SK-N-MC (cell line): ENCODE results near the gene MOB3C.

Source experiments
- DNase-seq: peaks from one replicate; pipeline ENCODE4 v3.0.0-alpha.2; 2011; ENCODE audit warnings: low read depth, low spot score
- H3K27ac ChIP-seq: fragments of 200-600 bp; sonication (generic); 2 replicates; pipeline ENCODE4 v1.5.1; 2016; ENCODE audit warnings: mixed run types
- H3K36me3 ChIP-seq: fragments of 200-600 bp; sonication (generic); 2 replicates; pipeline ENCODE4 v1.6.1; 2017; ENCODE audit warnings: antibody characterized with exemption, low read length, mixed read lengths; ENCODE audit not compliant: insufficient read depth
- H3K4me3 ChIP-seq: fragments of 200-600 bp; sonication (generic); 2 replicates; pipeline ENCODE4 v1.5.1; 2016
- H3K9ac ChIP-seq: fragments of 200-600 bp; sonication (generic); 2 replicates; pipeline ENCODE4 v1.8.0; 2017; ENCODE audit warnings: mixed run types, mixed read lengths; ENCODE audit not compliant: insufficient read length
- H3K9me3 ChIP-seq: fragments of 200-600 bp; sonication (generic); 2 replicates; pipeline ENCODE4 v1.6.1; 2017; ENCODE audit warnings: low read depth, mild to moderate bottlenecking, antibody characterized with exemption, low read length, moderate library complexity, mixed read lengths
- EZH2 ChIP-seq: fragments of 200-600 bp; sonication (generic); IDR thresholded peaks from one replicate; pipeline ENCODE4 v1.6.1; 2017; ENCODE audit warnings: antibody characterized with exemption
- FOXP2 ChIP-seq: optimal IDR thresholded peaks from 2 replicates; pipeline ENCODE3; 2011; ENCODE audit warnings: mild to moderate bottlenecking, moderate library complexity; ENCODE audit not compliant: insufficient read depth; ENCODE audit errors: extremely low read length, control extremely low read depth
- POLR2AphosphoS5 ChIP-seq: IDR thresholded peaks from 2 replicates; pipeline ENCODE4 v1.6.1; 2012; ENCODE audit warnings: mild to moderate bottlenecking, low read depth, low read length, borderline replicate concordance

The MOB3C gene

GRCh38 chr1:46615735-46616134 is 876 bp downstream of the MOB3C start:
- no peaks in the 10 kb centered on the region for H3K36me3 ChIP-seq
- peak overlapping the region; percentile 79 for H3K4me3 ChIP-seq
- no peak for DNase-seq
- TF ChIP-seq POLR2AphosphoS5 (no peak), EZH2 (no peak), FOXP2 (no peak)
- H3K27ac ChIP-seq = no peak overlapping the region
- no peak overlapping the region for H3K9ac ChIP-seq
- H3K9me3 ChIP-seq = no peaks in the 10 kb centered on the region

DNA sequence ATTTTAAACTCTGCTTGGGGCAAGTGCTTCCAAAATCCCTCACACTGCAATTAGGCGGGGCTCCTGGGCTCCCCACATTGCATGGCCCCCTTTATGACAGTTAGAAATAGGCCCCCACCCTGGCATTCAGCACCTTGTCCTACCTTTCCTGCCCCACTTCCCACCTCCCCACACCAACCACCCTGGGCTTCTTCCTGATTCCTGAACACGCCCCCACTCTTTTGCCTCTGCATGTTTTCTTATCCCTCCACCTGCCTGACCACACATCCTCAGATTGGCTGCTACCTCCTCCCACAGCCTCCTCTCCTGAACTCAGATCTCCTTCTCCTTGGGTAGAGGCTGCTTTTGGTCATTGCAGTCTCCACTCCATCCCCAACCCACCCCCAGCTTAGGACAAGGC is 1.5 kb downstream of the MOB3C start:
- TF ChIP-seq FOXP2 = no peak
- no peak for TF ChIP-seq EZH2
- no peak for TF ChIP-seq POLR2AphosphoS5
- Histone ChIP-seq H3K9me3 (no peaks in the 10 kb centered on the region), H3K4me3 (no peak overlapping the region), H3K36me3 (no peaks in the 10 kb centered on the region), H3K9ac (no peak overlapping the region), H3K27ac (no peak overlapping the region)
- DNase-seq = no peak

DNA sequence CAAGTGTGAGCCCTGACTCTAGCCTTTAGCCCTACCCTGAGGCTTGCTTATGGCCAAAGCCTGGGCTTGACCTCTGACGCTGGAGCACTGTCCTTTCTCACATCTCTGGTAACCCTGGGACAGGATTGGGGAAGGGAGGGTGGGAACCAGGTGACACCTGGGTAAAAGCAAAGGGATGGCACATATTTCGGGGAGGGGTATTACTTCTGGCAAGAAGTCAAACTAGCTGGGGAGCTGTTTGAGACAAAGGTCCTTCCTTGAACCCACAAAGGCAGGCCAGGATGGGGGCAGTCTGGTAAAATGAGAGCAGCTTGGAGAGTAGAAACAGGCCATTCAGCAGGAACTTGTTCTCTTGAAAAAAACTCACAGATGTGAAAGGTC is 2.0 kb downstream of the MOB3C start:
- no peaks in the 10 kb centered on the region for H3K9me3 ChIP-seq
- DNase-seq = no peak
- no peak overlapping the region for H3K4me3 ChIP-seq
- no peak for TF ChIP-seq POLR2AphosphoS5
- no peak for TF ChIP-seq EZH2
- TF ChIP-seq FOXP2 = no peak
- no peak overlapping the region for H3K27ac ChIP-seq
- no peaks in the 10 kb centered on the region for H3K36me3 ChIP-seq
- no peak overlapping the region for H3K9ac ChIP-seq

DNA sequence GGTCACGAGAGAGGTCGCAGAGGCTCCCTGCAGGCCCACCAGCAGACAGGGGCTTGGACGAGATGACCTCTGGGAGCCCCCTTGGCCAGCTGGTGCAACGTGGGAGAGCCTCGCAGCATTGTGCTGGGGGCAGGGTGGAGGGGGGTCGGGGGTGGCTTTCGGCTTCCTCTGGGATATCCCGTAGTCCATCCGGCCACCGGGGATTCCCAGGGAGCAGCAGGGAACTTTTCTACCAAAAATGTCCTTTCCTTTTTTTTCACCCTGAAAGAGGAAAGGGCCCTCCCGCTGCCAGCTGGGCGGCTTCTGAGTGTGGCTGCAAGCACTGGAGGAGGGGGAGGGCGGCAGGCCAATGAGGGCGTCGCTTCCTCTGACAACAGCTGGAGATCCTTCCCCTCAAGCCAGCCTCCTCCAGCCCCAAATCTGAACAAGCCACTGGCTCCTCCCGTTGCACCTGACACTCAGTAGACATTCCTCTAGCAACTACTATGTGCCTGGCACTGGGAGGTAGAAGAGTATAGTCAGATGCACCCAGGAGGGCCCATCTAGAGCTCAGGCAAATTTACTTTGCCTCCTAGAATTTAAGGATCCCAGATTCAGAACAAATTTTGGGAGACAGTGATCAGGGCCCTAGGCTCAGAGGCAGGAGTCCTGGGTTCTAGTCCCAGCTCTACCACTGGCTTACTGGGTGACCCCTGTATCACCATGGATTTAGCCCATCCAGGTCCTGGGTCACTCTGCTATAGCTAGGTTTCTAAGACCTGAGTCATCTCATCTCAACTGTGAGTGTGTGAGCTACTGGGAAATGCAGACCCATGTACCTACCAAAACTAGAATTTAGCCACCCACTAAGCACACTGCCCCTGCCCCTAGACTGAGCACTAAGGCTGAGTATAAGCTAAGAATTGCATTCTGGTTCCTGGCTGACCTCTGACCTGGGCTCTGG is 2.7 kb downstream of the MOB3C start:
- no peak overlapping the region for H3K27ac ChIP-seq
- no peaks in the 10 kb centered on the region for H3K9me3 ChIP-seq
- no peaks in the 10 kb centered on the region for H3K36me3 ChIP-seq
- no peak overlapping the region for H3K9ac ChIP-seq
- no peak for DNase-seq
- H3K4me3 ChIP-seq = no peak overlapping the region
- TF ChIP-seq EZH2 (no peak), FOXP2 (no peak), POLR2AphosphoS5 (no peak)

- H3K27ac ChIP-seq = no peak overlapping the region
- H3K36me3 ChIP-seq = no peaks in the 10 kb centered on the region
- H3K9me3 ChIP-seq = no peaks in the 10 kb centered on the region
- DNase-seq = no peak
- no peak overlapping the region for H3K9ac ChIP-seq
- no peak overlapping the region for H3K4me3 ChIP-seq
- TF ChIP-seq EZH2 = no peak
- TF ChIP-seq FOXP2 = no peak
- TF ChIP-seq POLR2AphosphoS5 = no peak
Observed at GRCh38 chr1:46612937-46613660, 3.5 kb downstream of the MOB3C start.

DNA sequence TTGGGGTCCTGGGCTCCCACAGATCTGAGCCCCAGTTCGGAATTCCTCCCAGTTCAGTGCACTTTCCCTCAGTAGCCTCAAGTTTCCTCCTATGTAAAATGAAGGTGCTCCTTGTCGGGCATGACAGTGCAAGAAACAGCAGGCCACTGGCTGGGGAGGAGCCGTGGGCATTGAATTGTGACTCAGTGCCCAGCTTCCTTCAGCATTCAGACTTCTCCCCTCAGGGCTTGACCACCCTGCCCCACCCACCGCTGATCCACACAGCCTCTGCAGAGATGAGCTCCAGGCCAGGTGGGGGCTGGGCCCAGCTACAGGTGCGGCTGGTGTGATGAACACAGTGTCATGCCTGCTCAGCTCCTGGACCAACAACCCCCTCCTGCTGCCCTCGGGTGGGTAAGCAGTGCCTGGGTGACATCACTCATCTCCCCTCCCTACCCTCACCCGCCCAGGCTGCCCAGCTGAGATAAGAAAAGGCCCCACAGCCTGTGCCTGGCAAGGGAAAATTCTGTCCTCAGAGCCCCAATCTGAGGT is 4.9 kb downstream of the MOB3C start:
- TF ChIP-seq POLR2AphosphoS5 (no peak), EZH2 (no peak), FOXP2 (no peak)
- Histone ChIP-seq H3K4me3 (no peak overlapping the region), H3K27ac (no peak overlapping the region), H3K9ac (no peak overlapping the region), H3K36me3 (no peaks in the 10 kb centered on the region), H3K9me3 (no peaks in the 10 kb centered on the region)
- no peak for DNase-seq

GRCh38 chr1:46607345-46608130 is 9.1 kb downstream of the MOB3C start:
- H3K36me3 ChIP-seq = no peaks in the 10 kb centered on the region
- no peak for TF ChIP-seq POLR2AphosphoS5
- TF ChIP-seq EZH2 = no peak
- TF ChIP-seq FOXP2 = no peak
- H3K27ac ChIP-seq = no peak overlapping the region
- no peak overlapping the region for H3K4me3 ChIP-seq
- no peak for DNase-seq
- no peak overlapping the region for H3K9ac ChIP-seq
- no peaks in the 10 kb centered on the region for H3K9me3 ChIP-seq

GRCh38 chr1:46606255-46606965 is 10.2 kb downstream of the MOB3C start:
- H3K9me3 ChIP-seq = no peaks in the 10 kb centered on the region
- H3K4me3 ChIP-seq = no peak overlapping the region
- H3K36me3 ChIP-seq = no peaks in the 10 kb centered on the region
- no peak overlapping the region for H3K9ac ChIP-seq
- DNase-seq = no peak
- TF ChIP-seq POLR2AphosphoS5 (no peak), FOXP2 (no peak), EZH2 (no peak)
- H3K27ac ChIP-seq = no peak overlapping the region
